ENCODE measurements around the gene TLR3.
"Not testable (repeated sequence)": the region's sequence is repeated elsewhere in the genome, so short reads cannot be mapped to it uniquely, and the experiment has no call there.

The TLR3 gene

GRCh38 chr4:186050135-186050534 is 18.8 kb upstream of the TLR3 start:
- DNase-seq = not testable (repeated sequence)

DNA sequence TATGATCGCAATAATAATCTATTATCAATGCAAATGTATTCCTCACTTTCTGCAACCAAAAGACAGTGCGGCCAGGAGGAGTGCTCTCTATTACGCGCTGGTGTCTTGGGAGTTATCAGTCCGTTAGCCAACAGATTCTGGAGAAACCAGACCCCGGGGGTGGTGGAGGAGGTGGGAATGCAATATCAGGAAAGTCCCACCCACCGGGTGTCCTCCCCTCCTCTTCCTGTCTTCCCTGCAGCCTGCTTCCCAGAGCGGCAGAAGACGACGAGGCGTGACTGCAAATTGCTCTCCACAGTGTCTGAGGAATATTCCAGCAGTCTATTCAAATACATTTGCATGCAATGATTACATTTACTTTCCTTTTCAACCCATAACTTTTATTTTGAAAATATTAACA is 17.9 kb upstream of the TLR3 start:
- DNase-seq = no peak

GRCh38 chr4:186058253-186058979 is 10.5 kb upstream of the TLR3 start:
- no peak for DNase-seq

DNA sequence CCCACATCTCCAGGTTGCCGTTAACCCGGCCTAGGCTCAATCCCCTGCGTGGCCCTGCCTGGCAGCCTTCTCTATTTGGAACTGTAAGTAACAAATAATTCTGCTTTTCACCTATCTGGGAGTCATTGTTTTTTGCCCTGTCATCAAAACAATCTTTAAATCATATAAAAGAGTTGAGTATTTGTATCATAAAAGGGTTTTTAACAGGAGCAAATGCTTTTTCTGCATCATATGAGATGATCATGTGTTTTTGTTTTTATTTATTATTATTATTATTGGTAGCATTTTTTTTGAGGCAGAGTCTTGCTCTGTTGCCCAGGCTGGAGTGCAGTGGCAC is 10.0 kb upstream of the TLR3 start:
- no peak for DNase-seq

- no peak for DNase-seq
These were observed 7.0 kb upstream of the TLR3 start for GRCh38 chr4:186061921-186062320.

GRCh38 chr4:186067757-186068385 is 1.1 kb upstream of the TLR3 start:
- DNase-seq = peak; percentile 23

- DNase-seq = no peak
These were observed 773 bp downstream of the TLR3 start for GRCh38 chr4:186069729-186070128.

GRCh38 chr4:186072516-186072915 is 3.6 kb downstream of the TLR3 start:
- DNase-seq = no peak

DNA sequence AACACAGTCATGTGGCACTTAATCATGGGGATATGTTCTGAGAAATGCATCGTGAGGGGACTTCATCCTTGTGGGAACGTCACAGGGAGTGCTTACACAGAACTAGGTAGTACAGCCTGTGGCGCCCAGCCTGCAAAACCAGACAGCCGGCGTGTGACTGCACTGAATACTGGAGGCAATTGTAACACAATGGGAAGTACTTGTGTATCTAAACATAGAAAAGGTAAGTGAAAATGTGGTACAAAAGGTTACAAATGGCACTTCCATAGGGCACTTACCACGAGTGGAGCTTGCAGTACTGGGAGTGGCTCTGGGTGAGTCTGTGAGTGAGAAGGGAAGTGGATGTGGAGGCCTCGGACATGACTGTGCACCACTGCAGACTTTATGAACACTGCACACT is 5.2 kb downstream of the TLR3 start:
- DNase-seq = no peak

DNA sequence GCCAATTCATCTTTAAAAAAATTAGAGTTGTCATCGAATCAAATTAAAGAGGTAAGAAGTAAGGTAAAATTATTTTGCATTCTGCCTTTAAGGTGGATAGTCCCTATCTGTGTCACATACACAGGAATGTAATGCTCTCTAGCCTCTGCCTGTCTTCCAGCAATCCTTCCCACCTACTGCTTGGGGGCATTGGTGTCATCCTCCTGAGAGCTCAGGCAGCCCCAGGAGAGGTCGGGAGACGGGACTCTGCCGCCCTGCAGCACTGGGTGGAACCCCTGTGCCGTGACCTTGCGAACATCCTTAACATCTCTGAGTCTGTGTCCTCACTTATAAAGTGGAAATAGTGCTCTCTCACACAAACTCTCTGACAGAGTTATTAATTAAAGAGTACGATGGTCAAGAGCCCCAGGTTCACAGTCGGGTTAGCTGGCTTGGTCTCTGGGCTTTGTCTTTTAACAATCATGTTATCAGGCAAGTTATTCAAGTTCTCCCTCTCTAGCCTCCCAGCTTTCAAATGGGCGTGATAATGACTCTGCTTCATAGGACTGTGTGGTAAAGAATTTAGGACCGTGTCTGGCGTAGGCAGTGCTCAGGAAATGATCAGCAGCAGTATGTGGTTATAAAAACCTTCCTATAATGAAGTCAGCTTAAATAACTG is 10.2 kb downstream of the TLR3 start:
- DNase-seq = no peak

GRCh38 chr4:186079694-186080093 is 10.7 kb downstream of the TLR3 start:
- DNase-seq = no peak

GRCh38 chr4:186081202-186081807 is 12.3 kb downstream of the TLR3 start:
- no peak for DNase-seq

- no peak for DNase-seq
These were observed 13.3 kb downstream of the TLR3 start for GRCh38 chr4:186082221-186082620.

- no peak for DNase-seq
These were observed 19.6 kb downstream of the TLR3 start for GRCh38 chr4:186088523-186088922.

GRCh38 chr4:186092296-186092695 is 23.3 kb downstream of the TLR3 start:
- no peak for DNase-seq

DNA sequence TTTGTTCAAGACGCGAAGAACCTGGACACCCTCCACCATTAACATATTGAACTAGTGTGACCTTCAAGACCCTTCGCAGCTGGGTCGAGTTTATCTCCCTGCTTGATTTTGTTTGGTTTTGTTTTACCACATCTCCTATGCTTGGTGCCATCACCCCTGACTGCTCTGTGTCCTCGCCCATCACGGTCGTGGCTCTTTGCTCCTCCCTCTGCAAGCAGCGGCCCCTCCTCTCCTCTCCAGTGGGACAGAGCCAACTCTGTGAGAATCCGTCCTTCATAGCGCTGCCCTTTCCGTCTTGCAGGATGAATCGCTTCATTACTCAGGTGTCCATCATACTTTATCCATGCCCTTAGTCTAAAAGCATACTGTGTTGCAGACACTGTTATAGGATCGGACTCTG is 26.4 kb downstream of the TLR3 start:
- no peak for DNase-seq

- no peak for DNase-seq
These were observed 27.8 kb downstream of the TLR3 start for GRCh38 chr4:186096681-186097165.

- DNase-seq = no peak
These were observed 28.4 kb downstream of the TLR3 start for GRCh38 chr4:186097386-186097785.

- DNase-seq = no peak
These were observed 34.0 kb downstream of the TLR3 start for GRCh38 chr4:186102931-186103330.

DNA sequence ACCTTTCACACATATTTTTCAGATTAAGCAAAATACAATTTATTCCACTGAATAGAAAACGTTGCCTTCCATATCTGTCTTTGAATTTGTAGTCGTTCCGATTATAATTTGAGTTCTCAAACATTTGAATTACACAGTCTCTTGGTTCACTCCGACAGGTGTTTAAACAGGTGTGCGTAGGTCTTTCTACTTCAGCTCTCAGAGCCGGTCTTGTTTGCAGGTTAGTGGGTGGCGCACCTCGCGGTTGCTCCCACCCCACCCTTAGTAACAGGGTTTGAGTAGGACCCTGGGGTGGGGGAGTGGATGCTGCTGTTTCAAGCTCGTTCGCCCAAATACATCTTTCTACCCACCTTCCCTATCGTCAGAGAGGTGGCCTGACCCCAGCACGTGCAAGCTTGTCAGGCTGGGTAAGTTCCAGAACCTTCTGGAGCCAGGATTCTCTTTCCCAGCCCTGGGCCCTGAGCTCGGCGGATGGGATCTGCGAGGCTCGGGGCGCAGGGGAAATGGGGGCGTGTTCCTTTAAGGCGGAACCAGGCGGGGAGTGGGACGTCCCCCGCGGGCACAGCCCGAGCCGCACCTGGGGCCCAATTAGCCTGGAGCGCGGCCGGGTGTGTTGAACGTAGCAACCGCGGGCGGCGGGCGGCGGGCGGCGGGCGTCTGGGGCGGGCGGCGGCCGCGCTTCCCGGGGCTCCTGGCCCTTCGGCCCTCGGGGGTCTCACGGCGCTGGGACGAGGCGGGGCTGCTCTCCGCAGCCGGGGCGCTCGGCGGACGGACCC is 35.3 kb downstream of the TLR3 start, which contains the start of gene FAM149A:
Gene FAM149A, plus strand, starts transcription at position 591 of the 776 bp plus-strand sequence.
- DNase-seq = peak; percentile 52

DNA sequence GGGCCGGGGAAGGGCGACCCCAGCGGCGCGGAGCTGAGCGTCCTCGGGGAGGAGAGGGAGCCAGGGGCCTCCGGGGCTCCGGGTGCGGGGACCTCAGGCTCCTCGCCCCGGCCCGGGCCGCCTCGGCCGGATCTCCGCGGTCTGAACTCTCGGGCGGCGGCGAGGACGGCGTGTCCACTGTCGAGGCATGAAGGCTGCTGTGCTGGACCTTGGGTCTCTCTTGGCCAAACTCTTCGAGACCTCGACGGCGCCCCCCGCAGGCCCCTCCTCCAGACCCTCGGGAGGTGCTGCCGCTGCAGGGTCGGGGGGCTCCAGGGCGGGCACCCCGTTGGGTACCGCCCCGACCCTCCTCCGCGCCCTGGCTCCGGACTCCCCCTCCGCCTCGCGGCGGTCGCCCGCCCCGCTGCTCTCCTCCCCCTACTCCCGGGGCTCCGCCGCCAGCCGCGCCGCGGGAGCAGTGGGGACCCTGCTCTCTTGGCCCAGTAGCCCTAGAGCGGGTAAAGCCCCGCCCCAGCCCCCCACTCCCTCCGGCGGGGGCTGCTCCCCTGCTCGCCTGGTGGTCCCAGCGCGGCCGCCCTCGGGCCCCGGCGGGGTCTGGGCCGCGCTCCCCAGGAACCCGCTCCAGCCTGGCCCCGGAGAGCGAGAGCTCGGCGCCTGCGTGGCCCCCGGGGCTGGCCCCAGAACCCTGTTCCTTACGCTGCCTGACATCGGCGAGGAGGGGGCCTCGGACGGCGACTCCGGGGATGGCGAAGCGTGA is 36.1 kb downstream of the TLR3 start:
- DNase-seq = no peak
